Measurements from ENCODE around the gene RBM45.
"Not testable (repeated sequence)": the region's sequence is repeated elsewhere in the genome, so short reads cannot be mapped to it uniquely, and the experiment has no call there.

Gene RBM45

GRCh38 chr2:178105566-178105965, 6.7 kb upstream of the RBM45 start:
- DNase-seq (ENCODE audit: low spot score) (no peak), FAIRE-seq (no peak)

GRCh38 chr2:178106053-178106452, 6.2 kb upstream of the RBM45 start:
- DNase-seq (ENCODE audit: low spot score) (no peak), FAIRE-seq (no peak)

GRCh38 chr2:178108176-178108575, 4.1 kb upstream of the RBM45 start:
- no peak for DNase-seq (ENCODE audit: low spot score)
- no peak for FAIRE-seq

GRCh38 chr2:178109813-178110212, 2.4 kb upstream of the RBM45 start:
- FAIRE-seq = peak; percentile 77

GRCh38 chr2:178110681-178111080, 1.6 kb upstream of the RBM45 start:
- DNase-seq (ENCODE audit: low spot score) = no peak
- FAIRE-seq = no peak

More at GRCh38 chr2:178109813-178110212, 2.4 kb upstream of the RBM45 start:
- peak; percentile 39 for DNase-seq (ENCODE audit: low spot score)

- FAIRE-seq (no peak), DNase-seq (ENCODE audit: low spot score) (no peak)
These were observed 494 bp upstream of the RBM45 start for GRCh38 chr2:178111743-178112142.

- FAIRE-seq = no peak
- no peak for DNase-seq (ENCODE audit: low spot score)
These were observed 2.2 kb downstream of the RBM45 start for GRCh38 chr2:178114462-178114861.

- no peak for FAIRE-seq
These were observed 3.0 kb downstream of the RBM45 start for GRCh38 chr2:178115271-178115670.

GRCh38 chr2:178117725-178118124, 5.5 kb downstream of the RBM45 start:
- FAIRE-seq (no peak), DNase-seq (ENCODE audit: low spot score) (no peak)

More at GRCh38 chr2:178115271-178115670, 3.0 kb downstream of the RBM45 start:
- no peak for DNase-seq (ENCODE audit: low spot score)

- FAIRE-seq = no peak
These were observed 7.1 kb downstream of the RBM45 start for GRCh38 chr2:178119179-178119922.

GRCh38 chr2:178123163-178123562, 10.9 kb downstream of the RBM45 start:
- FAIRE-seq (no peak), DNase-seq (ENCODE audit: low spot score) (no peak)

More at GRCh38 chr2:178119179-178119922, 7.1 kb downstream of the RBM45 start:
- DNase-seq (ENCODE audit: low spot score) = no peak

GRCh38 chr2:178125125-178125524, 12.9 kb downstream of the RBM45 start:
- FAIRE-seq (no peak), DNase-seq (ENCODE audit: low spot score) (no peak)

GRCh38 chr2:178125862-178126261, 13.6 kb downstream of the RBM45 start:
- DNase-seq (ENCODE audit: low spot score) = no peak
- no peak for FAIRE-seq

GRCh38 chr2:178128836-178129630, 16.8 kb downstream of the RBM45 start:
- FAIRE-seq (no peak), DNase-seq (ENCODE audit: low spot score) (no peak)

GRCh38 chr2:178136321-178137025, 24.2 kb downstream of the RBM45 start:
- FAIRE-seq (no peak), DNase-seq (ENCODE audit: low spot score) (no peak)

GRCh38 chr2:178142274-178143065, 30.2 kb downstream of the RBM45 start:
- no peak for FAIRE-seq
- DNase-seq (ENCODE audit: low spot score) = no peak

- FAIRE-seq = no peak
- no peak for DNase-seq (ENCODE audit: low spot score)
These were observed 31.2 kb downstream of the RBM45 start for GRCh38 chr2:178143481-178143880.

GRCh38 chr2:178152033-178152432, 39.8 kb downstream of the RBM45 start:
- no peak for DNase-seq (ENCODE audit: low spot score)

GRCh38 chr2:178152542-178152941, 40.3 kb downstream of the RBM45 start:
- FAIRE-seq = no peak
- DNase-seq (ENCODE audit: low spot score) = no peak

More at GRCh38 chr2:178152033-178152432, 39.8 kb downstream of the RBM45 start:
- FAIRE-seq = no peak

- FAIRE-seq (no peak), DNase-seq (ENCODE audit: low spot score) (no peak)
These were observed 40.7 kb downstream of the RBM45 start for GRCh38 chr2:178152977-178153376.

- not testable (repeated sequence) for FAIRE-seq; DNase-seq (ENCODE audit: low spot score)
These were observed 41.6 kb downstream of the RBM45 start for GRCh38 chr2:178153878-178154277.

Measured in RCC 7860 (cell line).